ENCODE measurements around the gene SERPINB7.

- TF ChIP-seq CTCF (conservative IDR thresholded peaks at IDR 0.05): no peak
- TF ChIP-seq EZH2 (IDR thresholded peaks at IDR 0.05; ENCODE audit: low read depth): no peak
These were observed 49.3 kb upstream of the SERPINB7 start for GRCh38 chr18:63725682-63726480.

Measured in PC-9 (cell line).